ENCODE measurements around the gene DPP6.
"Not testable (repeated sequence)": the region's sequence is repeated elsewhere in the genome, so short reads cannot be mapped to it uniquely, and the experiment has no call there.

Gene DPP6

DNA sequence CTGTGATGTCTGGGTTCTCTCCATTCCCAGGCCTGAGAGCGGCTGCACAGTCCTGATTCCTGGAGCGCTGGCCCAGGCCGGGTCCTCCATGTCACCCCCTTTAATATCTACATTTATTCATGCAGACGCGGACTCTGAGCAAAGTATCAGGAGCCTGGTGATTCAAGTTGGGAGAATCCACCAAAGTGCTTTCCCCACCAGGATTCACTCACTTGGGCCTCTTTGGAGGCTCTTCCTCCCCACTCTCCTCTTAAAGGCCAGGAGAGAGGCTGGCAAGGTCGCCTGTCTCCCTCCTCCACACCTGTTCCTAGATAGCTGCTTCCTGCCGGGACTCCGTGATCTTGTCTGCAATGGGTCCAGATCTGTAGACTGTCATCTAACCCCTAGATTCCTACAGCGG is 98.5 kb downstream of the DPP6 start:
- not testable (repeated sequence) for H3K36me3 ChIP-seq (ENCODE audit: insufficient read depth, low read length); H3K27ac ChIP-seq; H3K9ac ChIP-seq (ENCODE audit: insufficient read length); H3K9me3 ChIP-seq (ENCODE audit: low read depth, low read length); H3K4me3 ChIP-seq; DNase-seq (ENCODE audit: low read depth, low spot score)

DNA sequence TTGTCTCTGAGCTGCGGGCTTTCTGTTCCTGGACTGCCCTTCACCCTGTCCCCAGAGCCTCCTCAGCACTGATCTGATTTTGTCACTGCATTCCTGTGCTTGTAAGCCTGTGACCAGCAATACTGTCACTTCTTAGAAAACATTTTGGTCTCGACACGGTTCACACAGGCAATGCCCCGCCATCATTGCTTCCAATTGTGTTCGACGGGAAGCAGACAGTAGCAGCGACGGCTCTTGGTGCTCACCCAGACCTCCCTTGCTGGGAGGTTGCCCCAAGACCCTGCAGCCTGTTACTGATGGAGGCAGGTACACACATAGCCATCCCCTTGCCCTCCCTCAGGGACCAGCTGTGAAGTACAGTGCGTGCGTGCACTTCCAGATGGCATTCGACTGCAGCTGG is 99.1 kb downstream of the DPP6 start:
- not testable (repeated sequence) for DNase-seq (ENCODE audit: low read depth, low spot score); H3K9me3 ChIP-seq (ENCODE audit: low read depth, low read length); H3K9ac ChIP-seq (ENCODE audit: insufficient read length); H3K36me3 ChIP-seq (ENCODE audit: insufficient read depth, low read length); H3K27ac ChIP-seq; H3K4me3 ChIP-seq

DNA sequence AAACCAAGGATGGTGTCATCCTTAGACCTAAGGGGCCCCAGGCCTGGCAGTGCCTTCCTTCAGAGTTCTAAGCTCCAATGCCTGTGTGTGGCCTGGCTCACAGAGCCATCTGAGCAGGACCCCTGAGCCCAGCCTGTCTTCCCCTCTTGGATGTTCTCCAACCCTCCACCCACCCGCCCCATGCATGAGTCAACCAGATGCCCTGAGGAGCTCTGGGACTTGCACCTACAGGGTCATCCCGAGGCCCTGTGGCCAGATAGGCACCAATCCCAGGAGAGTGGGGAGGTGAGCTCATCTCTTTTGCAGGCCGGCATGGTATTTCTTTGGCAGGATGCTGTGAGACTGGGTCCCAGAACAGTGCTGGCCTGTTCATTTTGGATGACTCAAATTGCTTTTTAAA is 103.7 kb downstream of the DPP6 start:
- H3K27ac ChIP-seq; H3K4me3 ChIP-seq; H3K9me3 ChIP-seq (ENCODE audit: low read depth, low read length); H3K9ac ChIP-seq (ENCODE audit: insufficient read length); DNase-seq (ENCODE audit: low read depth, low spot score); H3K36me3 ChIP-seq (ENCODE audit: insufficient read depth, low read length): not testable (repeated sequence)

DNA sequence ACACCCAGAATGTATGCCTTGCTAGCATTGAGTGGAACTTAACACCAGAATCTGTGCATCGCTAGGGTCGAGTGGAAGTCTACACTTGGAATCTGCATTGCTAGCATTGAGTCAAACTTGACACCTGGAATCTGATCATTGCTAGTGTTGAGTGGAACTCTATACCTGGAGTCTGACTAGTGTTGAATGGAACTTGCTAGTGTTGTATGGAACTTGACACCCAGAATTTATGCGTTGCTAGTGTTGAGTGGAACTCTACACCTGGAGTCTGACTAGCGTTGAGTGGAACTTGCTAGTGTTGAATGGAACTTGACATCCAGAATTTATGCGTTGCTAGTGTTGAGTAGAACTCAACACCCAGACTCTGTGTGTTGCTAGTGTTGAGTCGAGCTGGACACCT is 110.7 kb downstream of the DPP6 start:
- not testable (repeated sequence) for H3K9ac ChIP-seq (ENCODE audit: insufficient read length); DNase-seq (ENCODE audit: low read depth, low spot score); H3K27ac ChIP-seq; H3K9me3 ChIP-seq (ENCODE audit: low read depth, low read length); H3K36me3 ChIP-seq (ENCODE audit: insufficient read depth, low read length); H3K4me3 ChIP-seq

DNA sequence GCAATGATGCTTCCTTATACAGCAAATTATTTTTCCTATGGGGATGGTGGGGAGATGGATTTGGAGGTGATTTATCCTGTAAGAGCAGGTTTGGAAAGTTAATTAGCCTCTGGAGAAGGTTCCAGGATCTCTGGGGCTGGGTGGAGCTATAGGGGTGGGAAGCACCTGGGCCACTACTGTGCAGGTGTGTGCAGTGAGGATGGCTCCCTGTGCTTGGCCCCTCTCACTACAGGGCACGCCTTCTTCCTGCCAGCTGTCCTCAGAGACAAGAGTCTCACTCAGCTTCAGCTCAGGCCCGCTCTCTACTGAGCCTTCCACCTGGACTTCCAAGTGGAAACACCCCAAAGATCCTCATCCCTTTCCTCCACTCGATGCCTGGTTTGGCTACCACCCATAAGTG is 111.4 kb downstream of the DPP6 start:
- H3K9me3 ChIP-seq (ENCODE audit: low read depth, low read length); H3K9ac ChIP-seq (ENCODE audit: insufficient read length); DNase-seq (ENCODE audit: low read depth, low spot score); H3K27ac ChIP-seq; H3K4me3 ChIP-seq; H3K36me3 ChIP-seq (ENCODE audit: insufficient read depth, low read length): not testable (repeated sequence)

DNA sequence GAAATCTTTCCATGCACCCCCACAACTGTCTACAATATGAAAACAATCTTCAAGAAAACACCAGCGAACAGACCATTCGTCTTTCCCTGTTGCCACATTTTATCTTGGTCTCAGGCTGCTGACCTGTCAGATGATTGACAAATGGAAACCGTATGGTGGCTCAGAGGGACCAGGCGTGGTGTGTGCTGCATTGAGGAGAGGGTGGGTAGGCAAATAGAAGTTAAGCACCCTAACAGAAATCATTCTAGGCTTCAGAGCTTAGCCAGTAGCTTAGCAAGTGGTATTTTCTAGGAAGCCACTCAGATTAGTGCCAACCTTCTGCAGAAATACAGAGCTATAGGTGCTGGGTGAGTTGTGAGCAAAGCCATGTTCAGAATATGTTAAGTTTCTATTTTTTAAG is 114.9 kb downstream of the DPP6 start:
- TF ChIP-seq EZH2 (IDR thresholded peaks at IDR 0.05) (no peak), POLR2AphosphoS5 (IDR thresholded peaks at IDR 0.05; ENCODE audit: borderline replicate concordance, low read depth, low read length) (no peak), FOXP2 (optimal IDR thresholded peaks at IDR 0.05; ENCODE audit: control extremely low read depth, extremely low read length, insufficient read depth) (no peak)
- no peak overlapping the region for H3K27ac ChIP-seq
- DNase-seq (ENCODE audit: low read depth, low spot score), result no peak

DNA sequence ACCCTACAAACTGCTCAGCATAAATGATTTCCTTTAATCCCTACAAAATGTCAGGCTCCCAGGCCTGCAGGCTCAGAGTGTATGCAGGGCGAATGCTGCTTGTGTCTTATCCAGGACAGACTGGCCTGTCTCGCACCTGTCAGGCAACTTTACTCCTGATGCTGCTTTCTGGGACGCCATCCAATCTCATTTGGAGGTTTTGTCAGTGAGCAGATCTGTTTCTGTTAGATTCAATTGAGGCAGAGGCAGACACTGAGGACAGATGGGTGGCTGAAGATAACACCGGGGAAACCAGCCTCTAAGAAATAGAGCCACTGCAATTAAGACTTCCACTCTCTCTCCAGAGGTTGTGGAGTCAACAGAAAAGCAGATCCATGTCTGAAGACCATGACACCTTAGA is 115.6 kb downstream of the DPP6 start:
- Histone ChIP-seq H3K36me3 (ENCODE audit: insufficient read depth, low read length) (no peaks in the 10 kb centered on the region), H3K4me3 (no peak overlapping the region), H3K27ac (no peak overlapping the region), H3K9ac (ENCODE audit: insufficient read length) (no peak overlapping the region), H3K9me3 (ENCODE audit: low read depth, low read length) (no peaks in the 10 kb centered on the region)
- TF ChIP-seq POLR2AphosphoS5 (IDR thresholded peaks at IDR 0.05; ENCODE audit: borderline replicate concordance, low read depth, low read length), result no peak
- no peak for DNase-seq (ENCODE audit: low read depth, low spot score)

More for the DNA sequence above, 114.9 kb downstream of the DPP6 start:
- H3K4me3 ChIP-seq, result no peak overlapping the region
- no peaks in the 10 kb centered on the region for H3K36me3 ChIP-seq (ENCODE audit: insufficient read depth, low read length)
- H3K9ac ChIP-seq (ENCODE audit: insufficient read length), result no peak overlapping the region
- H3K9me3 ChIP-seq (ENCODE audit: low read depth, low read length), result no peaks in the 10 kb centered on the region

DNA sequence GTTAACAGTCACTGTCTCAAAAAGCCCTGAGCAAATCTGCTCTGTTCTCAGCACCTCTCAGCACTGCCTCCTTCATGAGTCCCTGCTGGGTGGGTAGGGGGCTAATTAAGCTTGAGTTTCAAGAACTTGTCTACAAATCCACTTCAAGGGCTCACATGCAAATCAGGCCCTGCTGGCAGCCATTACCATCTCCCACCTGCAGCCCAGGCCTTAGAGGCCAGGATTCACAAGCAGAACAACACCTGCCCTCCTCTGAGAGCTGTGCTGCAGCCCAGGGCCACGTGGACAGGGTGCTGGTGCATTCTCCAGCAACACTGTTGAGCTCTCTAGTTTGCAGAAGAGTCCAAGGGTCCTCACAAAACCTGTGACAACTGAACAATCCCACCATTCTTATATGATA is 119.2 kb downstream of the DPP6 start:
- no peak for DNase-seq (ENCODE audit: low read depth, low spot score)

DNA sequence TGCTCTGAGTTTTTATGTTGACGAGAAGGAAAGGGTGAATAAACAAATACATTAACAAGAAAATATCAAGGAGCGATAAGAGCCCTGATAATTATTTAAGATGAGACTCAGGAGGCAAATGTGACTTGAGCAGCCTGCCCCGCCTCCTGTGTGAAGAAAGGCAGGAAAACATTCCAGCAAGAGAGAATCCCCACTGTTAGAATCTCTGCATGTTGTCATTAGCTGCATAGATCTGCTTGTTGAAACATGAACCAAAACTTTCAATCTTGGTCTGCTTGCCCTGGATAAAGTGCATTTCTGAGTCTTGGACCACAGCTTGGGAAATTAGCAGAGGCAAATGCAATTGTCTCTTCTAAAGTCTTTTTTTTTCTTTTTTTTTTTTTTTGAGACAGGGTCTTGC is 120.0 kb downstream of the DPP6 start:
- DNase-seq (ENCODE audit: low read depth, low spot score), result no peak
- Histone ChIP-seq H3K27ac (no peak overlapping the region), H3K9ac (ENCODE audit: insufficient read length) (no peak overlapping the region), H3K4me3 (no peak overlapping the region), H3K9me3 (ENCODE audit: low read depth, low read length) (no peaks in the 10 kb centered on the region), H3K36me3 (ENCODE audit: insufficient read depth, low read length) (no peaks in the 10 kb centered on the region)
- TF ChIP-seq FOXP2 (optimal IDR thresholded peaks at IDR 0.05; ENCODE audit: control extremely low read depth, extremely low read length, insufficient read depth), result no peak
- no peak for TF ChIP-seq EZH2 (IDR thresholded peaks at IDR 0.05)
- no peak for TF ChIP-seq POLR2AphosphoS5 (IDR thresholded peaks at IDR 0.05; ENCODE audit: borderline replicate concordance, low read depth, low read length)

More for the DNA sequence above, 119.2 kb downstream of the DPP6 start:
- Histone ChIP-seq H3K27ac (no peak overlapping the region), H3K9ac (ENCODE audit: insufficient read length) (no peak overlapping the region), H3K4me3 (no peak overlapping the region), H3K9me3 (ENCODE audit: low read depth, low read length) (no peaks in the 10 kb centered on the region), H3K36me3 (ENCODE audit: insufficient read depth, low read length) (no peaks in the 10 kb centered on the region)
- no peak for TF ChIP-seq EZH2 (IDR thresholded peaks at IDR 0.05)
- no peak for TF ChIP-seq POLR2AphosphoS5 (IDR thresholded peaks at IDR 0.05; ENCODE audit: borderline replicate concordance, low read depth, low read length)
- TF ChIP-seq FOXP2 (optimal IDR thresholded peaks at IDR 0.05; ENCODE audit: control extremely low read depth, extremely low read length, insufficient read depth), result no peak

DNA sequence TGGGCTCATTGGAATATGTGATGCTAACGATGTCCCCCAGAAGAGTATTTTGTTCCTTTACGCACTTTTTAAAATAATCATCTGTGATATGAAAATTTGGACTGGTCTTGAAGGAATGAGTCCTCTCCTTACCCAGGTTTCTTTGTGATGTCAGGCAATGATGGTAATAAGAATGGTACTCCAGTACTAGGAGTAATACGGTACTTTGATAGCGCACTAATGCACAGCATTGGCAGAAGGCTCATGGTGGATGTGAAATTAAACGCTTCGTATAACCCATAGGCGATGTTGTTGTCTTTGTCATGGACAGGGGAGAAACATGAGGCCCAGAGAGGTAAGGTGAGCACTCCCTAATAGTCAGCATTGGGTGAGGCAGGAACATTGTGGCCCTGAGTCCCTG is 125.4 kb downstream of the DPP6 start:
- no peaks in the 10 kb centered on the region for H3K36me3 ChIP-seq (ENCODE audit: insufficient read depth, low read length)
- H3K4me3 ChIP-seq, result no peak overlapping the region
- TF ChIP-seq POLR2AphosphoS5 (IDR thresholded peaks at IDR 0.05; ENCODE audit: borderline replicate concordance, low read depth, low read length) (no peak), FOXP2 (optimal IDR thresholded peaks at IDR 0.05; ENCODE audit: control extremely low read depth, extremely low read length, insufficient read depth) (no peak), EZH2 (IDR thresholded peaks at IDR 0.05) (no peak)
- H3K9ac ChIP-seq (ENCODE audit: insufficient read length), result no peak overlapping the region
- DNase-seq (ENCODE audit: low read depth, low spot score), result no peak
- H3K27ac ChIP-seq, result no peak overlapping the region
- no peaks in the 10 kb centered on the region for H3K9me3 ChIP-seq (ENCODE audit: low read depth, low read length)
